HepG2 (cell line): ENCODE measurements around the gene PLS1.

Experiments
- CHCHD3 ChIP-seq: sonication (generic); formaldehyde crosslinking; IDR thresholded peaks from 2 replicates; pipeline ENCODE4 v1.8.0; 2022; ENCODE audit warnings: mild to moderate bottlenecking, missing genetic modification reagents, moderate library complexity
- HCFC1 ChIP-seq: fragments of 150-350 bp; IDR thresholded peaks from 2 replicates; pipeline ENCODE4 v1.6.1; 2014; ENCODE audit warnings: low read depth, low read length
- NCOA2 ChIP-seq: sonication (generic); formaldehyde crosslinking; IDR thresholded peaks from 2 replicates; pipeline ENCODE4 v1.8.0; 2022; ENCODE audit warnings: inconsistent platforms
- POLR2A ChIP-seq, 2 experiments: IDR thresholded peaks; 2 replicates each; pipeline ENCODE4 v1.6.1; 2011; ENCODE audit warnings: low read depth in 2 of 2, low read length in 2 of 2, mild to moderate bottlenecking in 1 of 2, moderate library complexity in 1 of 2; ENCODE audit not compliant: insufficient read depth in 1 of 2
- TARDBP ChIP-seq: sonication (generic); formaldehyde crosslinking; IDR thresholded peaks from 2 replicates; pipeline ENCODE4 v1.8.0; 2022; ENCODE audit warnings: mild to moderate bottlenecking, missing genetic modification reagents
- ZNF747 ChIP-seq: sonication (generic); formaldehyde crosslinking; IDR thresholded peaks from 2 replicates; pipeline ENCODE4 v1.8.1; 2023; ENCODE audit warnings: missing genetic modification reagents, mild to moderate bottlenecking, borderline replicate concordance
- TF ChIP-seq, protein P1 (sequence below): sonication (generic); formaldehyde crosslinking; IDR thresholded peaks from 2 replicates; pipeline ENCODE4 v1.4.0; 2020; ENCODE audit warnings: mild to moderate bottlenecking, missing genetic modification reagents

DNA sequence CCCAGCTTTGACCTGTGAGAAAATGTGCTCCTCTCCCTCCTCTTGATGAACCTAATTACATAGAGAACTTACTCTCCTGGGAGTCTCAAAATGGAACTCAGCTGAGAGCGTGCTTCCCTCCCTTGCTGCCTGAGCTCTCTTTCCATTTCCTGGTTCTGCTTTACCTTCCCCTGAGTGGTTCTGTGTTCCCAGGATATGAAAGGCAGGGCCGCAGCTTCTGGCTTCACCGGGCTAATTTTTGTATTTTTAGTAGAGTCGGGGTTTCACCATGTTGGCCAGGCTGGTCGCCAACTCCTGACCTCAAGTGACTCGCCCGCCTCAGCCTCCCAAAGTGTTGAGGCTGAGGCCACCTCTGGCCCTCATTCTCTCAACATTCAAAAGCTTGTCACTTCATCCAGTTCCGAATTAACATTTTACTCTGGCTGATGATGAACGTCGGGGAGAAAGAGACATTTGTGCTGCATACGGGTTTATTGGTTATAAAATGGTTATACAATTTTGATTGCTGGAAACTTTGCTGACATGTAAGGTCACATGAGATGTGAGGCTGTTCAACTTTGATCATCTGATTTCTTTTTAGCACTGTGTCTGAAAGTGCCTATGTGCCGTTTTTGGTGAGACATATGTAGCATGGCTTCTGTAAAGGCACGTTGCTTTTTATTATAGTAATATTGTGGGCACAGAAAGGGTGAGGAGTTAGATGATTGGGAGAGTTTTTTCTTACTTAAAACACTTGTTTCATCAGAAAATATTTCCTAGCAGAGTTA is 6.6 kb downstream of the PLS1 start:
- TF ChIP-seq CHCHD3 (no peak), TARDBP (CRISPR knock-in tag) (no peak), NCOA2 (CRISPR knock-in tag) (no peak), POLR2A (IDR thresholded peaks at IDR 0.05; ENCODE audit: insufficient read depth in 1 of 2, low read depth in 2 of 2, low read length in 2 of 2) (no peak), HCFC1 (no peak), ZNF747 (CRISPR knock-in tag) (no peak)
- TF ChIP-seq, protein P1, sequence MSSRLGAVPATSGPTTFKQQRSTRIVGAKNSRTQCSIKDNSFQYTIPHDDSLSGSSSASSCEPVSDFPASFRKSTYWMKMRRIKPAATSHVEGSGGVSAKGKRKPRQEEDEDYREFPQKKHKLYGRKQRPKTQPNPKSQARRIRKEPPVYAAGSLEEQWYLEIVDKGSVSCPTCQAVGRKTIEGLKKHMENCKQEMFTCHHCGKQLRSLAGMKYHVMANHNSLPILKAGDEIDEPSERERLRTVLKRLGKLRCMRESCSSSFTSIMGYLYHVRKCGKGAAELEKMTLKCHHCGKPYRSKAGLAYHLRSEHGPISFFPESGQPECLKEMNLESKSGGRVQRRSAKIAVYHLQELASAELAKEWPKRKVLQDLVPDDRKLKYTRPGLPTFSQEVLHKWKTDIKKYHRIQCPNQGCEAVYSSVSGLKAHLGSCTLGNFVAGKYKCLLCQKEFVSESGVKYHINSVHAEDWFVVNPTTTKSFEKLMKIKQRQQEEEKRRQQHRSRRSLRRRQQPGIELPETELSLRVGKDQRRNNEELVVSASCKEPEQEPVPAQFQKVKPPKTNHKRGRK (CRISPR knock-in tag): no peak
